SHP77 treated with DMSO at 0.1 percent for 48 hours (cell line): Measurements from ENCODE around the gene DGKA.
A peak's percentile ranks its signal among the peaks of the same experiment; 100 is the strongest.

Experiments used
- DNase-seq: peaks from one replicate; lab custom pipeline; 2025; lab: John Stamatoyannopoulos, UW

DGKA gene

DNA sequence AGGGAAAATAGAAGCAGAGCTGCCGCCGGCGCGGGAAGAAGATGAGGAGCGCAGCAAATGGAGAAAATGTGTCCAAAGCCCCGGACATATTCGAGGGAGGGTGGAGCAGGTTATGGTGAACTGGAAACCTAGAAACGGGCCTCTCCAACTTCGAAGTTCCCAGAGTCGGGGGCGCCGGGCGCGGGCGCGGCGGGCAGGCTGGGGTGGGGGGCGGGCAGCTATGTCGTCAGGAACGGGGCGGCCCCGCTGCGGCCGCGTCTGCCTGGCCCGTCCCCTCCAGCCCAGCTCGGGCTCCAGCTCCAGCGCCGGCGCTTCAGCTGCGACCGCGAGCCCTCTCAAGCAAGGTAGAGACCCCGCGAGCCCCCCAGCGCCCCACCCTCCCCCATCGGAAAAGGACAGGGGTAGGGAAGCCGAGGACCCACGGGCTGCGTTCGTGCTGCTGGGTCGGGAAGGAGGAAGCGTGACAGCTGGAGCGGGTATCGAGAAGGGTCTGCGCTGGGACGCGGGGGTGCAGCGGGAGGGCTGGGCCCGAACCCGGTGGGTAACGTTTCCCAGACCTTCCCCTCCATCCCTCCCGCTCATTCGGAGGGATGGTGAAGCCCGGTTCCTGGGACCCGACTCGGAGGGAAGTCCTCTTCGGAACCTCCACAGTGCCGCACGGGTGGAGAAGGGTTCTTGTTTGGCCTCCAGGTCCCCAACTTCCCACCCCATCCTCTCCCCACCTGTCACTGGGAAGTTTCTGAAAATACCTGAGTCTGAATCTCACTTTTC, 1.0 kb downstream of the DGKA start:
- DNase-seq: no peak

DNA sequence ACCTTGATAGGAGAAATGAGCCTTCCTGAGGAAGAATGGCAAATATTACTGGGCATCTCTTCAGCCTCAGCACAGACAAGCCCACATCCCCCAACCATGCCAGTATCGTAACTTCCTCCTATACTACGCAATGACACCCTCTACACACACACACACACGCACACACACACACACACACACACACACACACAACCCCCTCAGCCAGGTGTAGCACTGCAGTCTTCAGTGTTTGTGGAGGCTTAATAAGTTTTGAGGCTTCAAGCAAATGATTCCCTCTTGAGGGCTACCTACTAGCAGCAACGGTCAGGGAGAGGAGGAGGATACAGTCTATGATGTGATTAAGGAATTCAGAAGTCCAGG, 1.6 kb downstream of the DGKA start:
- no peak for DNase-seq

DNA sequence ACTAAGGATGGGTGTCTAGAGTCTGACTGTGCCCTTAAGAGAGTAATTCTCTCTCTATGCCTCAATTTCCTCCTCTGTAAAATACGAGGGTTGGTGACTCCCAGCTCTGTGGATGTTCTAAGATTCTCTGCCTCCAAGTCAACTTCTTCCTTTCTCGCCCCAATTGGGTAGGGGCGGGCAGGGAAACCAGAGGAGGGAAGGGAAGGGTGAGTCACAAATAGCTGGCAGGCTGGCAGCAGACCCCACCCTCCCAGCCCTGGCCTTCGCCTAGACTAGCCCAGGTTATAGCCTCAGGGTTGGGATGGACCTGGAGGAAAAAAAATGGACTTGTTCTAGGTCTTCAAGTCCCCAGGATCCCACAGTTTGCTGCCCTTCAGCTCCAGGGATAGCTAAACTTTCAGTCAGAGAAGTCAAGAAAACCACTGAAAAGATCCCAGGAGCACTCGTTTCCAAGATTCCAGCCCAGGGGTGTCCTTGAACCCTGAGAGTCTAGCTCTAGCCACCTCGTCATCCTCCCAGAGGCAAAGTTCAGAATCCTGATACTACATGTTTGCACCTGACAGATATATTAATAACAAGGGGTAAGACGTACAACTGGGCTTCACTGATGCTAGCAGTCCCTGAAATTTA, 2.3 kb downstream of the DGKA start:
- no peak for DNase-seq

DNA sequence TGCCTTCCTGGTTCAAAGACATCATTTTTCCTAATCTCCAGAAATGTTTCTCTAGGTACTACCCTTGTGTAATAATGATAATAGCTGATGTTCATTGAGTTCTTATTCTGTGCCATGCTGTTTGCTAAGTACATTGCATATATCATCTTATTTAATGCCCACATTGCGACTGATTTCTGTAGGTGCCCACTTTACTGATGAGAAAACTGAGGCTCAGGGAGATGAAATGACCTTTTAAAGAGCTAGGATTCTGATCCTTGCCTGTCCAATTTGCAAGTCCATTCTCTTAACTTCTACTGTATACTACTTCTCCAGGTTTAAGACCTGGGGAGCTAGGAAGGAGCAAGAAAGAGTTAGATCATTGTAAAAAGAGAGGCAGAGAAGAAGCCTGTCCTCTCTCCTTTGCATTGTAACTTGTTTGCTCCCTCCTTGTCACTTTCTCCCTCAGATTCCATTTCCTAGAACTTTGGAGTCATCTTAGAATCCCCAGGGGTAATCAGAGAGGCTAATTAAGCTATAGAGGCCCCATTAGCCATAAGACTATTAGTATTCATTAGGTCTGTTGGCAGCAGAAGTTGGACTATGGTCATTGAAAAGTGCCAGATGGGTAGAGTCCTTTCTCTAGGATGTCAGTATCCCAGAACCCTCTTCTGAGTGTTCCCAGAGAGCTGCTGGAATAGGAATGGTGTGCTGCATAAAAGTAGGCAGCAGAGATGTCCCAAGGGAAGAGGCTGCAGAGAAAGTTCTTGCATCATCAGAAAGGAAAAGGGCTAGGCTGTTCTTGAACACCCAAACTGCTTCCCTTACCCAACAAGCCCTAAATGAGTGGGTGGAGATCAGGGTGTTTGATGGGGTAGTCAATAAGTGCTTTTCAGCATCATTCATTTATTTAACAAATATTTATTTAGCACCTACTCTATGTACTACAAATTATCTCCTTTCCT, 3.1 kb downstream of the DGKA start:
- DNase-seq: no peak

GRCh38 chr12:55934773-55935172, 3.8 kb downstream of the DGKA start:
- DNase-seq: no peak

GRCh38 chr12:55935738-55936151, 4.8 kb downstream of the DGKA start:
- DNase-seq: no peak

DNA sequence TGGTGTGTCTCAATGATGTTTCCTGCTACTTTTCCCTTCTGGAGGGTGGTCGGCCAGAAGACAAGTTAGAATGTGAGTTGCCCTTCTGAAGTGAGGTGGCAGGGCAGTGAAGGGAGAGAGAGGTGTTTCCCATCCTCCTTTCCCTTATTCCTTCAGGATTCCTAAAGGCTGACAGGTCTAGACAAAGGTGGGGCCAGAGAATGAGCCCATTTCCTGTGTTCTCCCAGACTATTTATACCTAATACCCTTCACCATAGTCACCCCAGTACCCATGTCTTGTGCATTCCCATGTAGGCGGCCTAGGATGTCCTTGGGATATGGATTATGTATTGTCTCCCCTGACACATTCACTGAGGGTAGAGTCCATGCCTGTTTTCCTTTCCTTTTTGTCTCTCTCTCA, 7.0 kb downstream of the DGKA start:
- no peak for DNase-seq

DNA sequence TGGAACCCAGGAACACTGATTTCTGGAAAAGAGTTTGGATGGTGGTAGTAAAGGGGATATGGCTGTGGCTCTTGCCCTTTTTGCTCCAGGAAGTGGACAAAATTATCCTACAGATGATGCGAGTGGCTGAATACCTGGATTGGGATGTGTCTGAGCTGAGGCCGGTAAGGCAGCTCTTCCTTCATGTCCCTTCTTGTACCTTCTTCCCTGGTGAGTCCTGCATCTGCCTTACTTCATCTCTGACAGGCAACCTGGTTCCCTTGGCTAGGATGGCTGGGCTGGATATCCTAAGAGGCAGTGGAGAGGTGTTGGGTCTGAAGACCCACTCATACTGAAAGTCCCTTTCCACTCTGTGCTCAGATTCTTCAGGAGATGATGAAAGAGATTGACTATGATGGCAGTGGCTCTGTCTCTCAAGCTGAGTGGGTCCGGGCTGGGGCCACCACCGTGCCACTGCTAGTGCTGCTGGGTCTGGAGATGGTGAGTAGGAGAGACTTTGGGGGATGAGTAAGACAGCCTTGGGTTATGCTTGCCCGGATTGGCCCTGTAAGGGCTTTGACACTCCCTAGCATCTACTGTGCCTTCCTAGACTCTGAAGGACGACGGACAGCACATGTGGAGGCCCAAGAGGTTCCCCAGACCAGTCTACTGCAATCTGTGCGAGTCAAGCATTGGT, 8.0 kb downstream of the DGKA start:
- DNase-seq: no peak

DNA sequence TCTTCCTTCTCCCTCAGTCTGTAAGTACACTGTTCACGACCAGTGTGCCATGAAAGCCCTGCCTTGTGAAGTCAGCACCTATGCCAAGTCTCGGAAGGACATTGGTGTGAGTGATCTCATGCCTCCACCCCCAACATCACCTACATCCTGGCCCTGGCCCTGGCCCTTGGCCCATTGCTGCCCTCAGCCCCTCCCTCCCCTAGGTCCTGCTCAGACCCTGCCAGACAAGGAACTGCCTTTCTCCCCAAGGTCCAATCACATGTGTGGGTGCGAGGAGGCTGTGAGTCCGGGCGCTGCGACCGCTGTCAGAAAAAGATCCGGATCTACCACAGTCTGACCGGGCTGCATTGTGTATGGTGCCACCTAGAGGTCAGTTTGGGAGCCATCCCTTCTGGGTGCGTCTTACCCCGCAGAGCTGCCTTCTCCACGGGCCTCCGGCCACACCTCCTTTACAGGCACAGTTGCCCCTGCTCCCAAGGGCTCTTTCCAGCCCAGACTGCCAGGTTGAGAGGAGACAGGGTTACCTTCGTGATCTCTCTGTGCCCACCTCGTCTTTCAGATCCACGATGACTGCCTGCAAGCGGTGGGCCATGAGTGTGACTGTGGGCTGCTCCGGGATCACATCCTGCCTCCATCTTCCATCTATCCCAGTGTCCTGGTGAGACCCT, 9.2 kb downstream of the DGKA start:
- DNase-seq: peak; percentile 55

DNA sequence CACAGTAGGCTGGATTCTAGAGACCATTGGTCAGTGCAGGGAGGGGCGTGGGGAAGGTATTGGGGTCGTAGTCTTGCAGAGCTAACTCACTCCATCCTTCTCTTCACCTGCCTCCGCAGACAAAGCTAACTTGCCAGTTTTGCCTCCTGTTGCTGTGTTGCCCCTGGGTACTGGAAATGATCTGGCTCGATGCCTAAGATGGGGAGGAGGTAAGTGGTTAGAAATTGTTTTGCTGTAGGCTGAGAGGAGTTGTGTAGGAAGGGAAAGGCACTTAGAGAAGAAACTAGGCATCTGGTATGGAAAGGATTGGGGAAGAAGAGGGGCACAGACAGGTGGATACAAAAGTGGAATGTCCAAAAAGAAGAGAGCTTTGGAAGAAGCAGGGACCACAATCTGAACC, 11.1 kb downstream of the DGKA start:
- no peak for DNase-seq

GRCh38 chr12:55942577-55943136, 11.7 kb downstream of the DGKA start:
- DNase-seq: no peak

DNA sequence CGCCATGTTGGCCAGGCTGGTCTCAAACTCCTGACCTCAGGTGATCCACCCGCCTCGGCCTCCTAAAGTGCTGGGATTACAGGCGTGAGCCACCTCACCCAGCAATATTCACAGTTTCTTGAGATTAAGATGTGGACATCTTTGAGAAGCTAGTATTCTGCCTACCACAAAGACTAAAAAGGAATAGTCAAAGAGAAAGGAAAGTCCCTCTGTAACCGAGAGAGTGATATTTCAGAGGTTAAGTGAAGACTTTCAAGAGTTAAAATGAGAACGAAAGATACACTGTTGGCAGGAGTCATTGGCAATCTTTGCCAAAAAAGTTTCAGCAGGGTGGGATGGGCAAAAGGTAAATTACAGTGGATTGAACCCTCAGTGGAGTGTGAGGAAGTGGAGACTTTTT, 15.6 kb downstream of the DGKA start:
- DNase-seq: no peak

DNA sequence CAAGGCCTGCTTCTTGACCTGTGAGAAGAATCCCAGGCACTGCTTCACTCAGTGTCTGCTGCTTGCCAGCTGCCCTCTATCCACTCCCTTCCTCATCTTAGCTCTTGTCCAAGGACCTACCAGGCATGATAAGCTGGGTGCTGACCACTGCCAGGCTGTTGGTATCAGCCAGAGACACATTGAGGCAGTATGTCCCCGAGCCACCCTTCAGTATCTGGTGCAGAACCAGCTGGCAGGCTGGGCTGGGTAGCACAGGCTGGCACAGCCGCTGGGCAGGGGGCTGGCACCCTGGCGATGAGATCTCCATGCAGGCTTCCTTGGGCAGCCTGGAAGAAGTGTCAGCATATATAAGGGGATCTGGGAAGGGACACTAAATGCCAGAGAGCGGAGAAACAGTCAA, 24.4 kb downstream of the DGKA start:
- DNase-seq: no peak

- no peak for DNase-seq
Measured at GRCh38 chr12:55955800-55956508, 25.0 kb downstream of the DGKA start.

- no peak for DNase-seq
Measured at GRCh38 chr12:55957106-55957859, 26.3 kb downstream of the DGKA start.

- DNase-seq: no peak
Measured at GRCh38 chr12:55963760-55964159, 32.8 kb downstream of the DGKA start.

- DNase-seq: no peak
Measured at GRCh38 chr12:55965240-55965639, 34.3 kb downstream of the DGKA start.

- no peak for DNase-seq
Measured at GRCh38 chr12:55965941-55966407, 35.0 kb downstream of the DGKA start, which contains the start of gene PMEL. Gene PMEL, minus strand, starts transcription at chr12:55966042. Its CDS starts 31 bp downstream, at chr12:55966011.

DNA sequence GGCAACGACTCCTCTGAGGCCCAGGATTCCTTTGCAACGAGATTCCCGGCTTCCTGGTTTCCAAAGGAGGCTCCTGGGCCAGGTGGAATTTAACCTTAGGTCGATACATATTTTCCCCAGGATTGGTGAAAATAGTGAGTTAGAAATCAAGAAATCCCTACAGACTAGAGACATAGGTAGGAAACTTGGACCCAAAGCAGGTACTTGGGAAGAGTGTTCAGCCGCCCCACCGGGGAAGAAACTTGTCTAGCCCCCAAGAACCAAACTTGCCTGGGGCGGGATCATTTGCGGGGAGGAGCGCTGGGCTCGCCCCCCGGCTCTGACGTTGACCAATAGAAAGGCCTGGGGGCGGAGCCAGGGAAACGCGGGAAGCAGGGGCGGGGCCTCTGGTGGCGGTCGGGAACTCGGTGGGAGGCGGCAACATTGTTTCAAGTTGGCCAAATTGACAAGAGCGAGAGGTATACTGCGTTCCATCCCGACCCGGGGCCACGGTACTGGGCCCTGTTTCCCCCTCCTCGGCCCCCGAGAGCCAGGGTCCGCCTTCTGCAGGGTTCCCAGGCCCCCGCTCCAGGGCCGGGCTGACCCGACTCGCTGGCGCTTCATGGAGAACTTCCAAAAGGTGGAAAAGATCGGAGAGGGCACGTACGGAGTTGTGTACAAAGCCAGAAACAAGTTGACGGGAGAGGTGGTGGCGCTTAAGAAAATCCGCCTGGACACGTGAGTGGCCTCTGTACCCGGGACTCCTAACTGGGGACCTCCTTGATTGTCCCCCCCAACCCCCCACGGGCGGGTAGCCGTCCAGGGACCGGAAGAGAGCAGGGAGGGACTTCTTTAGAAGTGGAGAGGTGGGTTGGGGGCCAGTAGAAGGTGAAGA, 35.7 kb downstream of the DGKA start, which contains the start of gene CDK2:
Gene CDK2, plus strand, starts transcription at position 423 of the 874 bp plus-strand sequence. Its CDS starts 179 bp downstream, at position 602.
- peak; percentile 68 for DNase-seq
